ENCODE measurements around the gene GAB3.
"Not testable (repeated sequence)": the region's sequence is repeated elsewhere in the genome, so short reads cannot be mapped to it uniquely, and the experiment has no call there.

Gene GAB3

GRCh38 chrX:154641740-154642139, 109.1 kb downstream of the GAB3 start:
- H3K9ac ChIP-seq (ENCODE audit: low read length in 2 of 2); H3K27ac ChIP-seq (ENCODE audit: low read length); H3K36me3 ChIP-seq (ENCODE audit: control insufficient read depth in 2 of 2, insufficient read depth in 2 of 2, low read length in 2 of 2); H3K4me1 ChIP-seq (ENCODE audit: control insufficient read depth, insufficient read depth, low read length); H3K27me3 ChIP-seq (ENCODE audit: control insufficient read depth in 1 of 2, insufficient read depth in 2 of 2, low read length in 2 of 2); H3K4me3 ChIP-seq (ENCODE audit: low read length in 2 of 2); H3K9me3 ChIP-seq (ENCODE audit: control insufficient read depth in 2 of 2, low read length in 2 of 2): not testable (repeated sequence)

- not testable (repeated sequence) for H3K9ac ChIP-seq (ENCODE audit: low read length in 2 of 2); H3K27me3 ChIP-seq (ENCODE audit: control insufficient read depth in 1 of 2, insufficient read depth in 2 of 2, low read length in 2 of 2); H3K4me1 ChIP-seq (ENCODE audit: control insufficient read depth, insufficient read depth, low read length); H3K27ac ChIP-seq (ENCODE audit: low read length); H3K36me3 ChIP-seq (ENCODE audit: control insufficient read depth in 2 of 2, insufficient read depth in 2 of 2, low read length in 2 of 2); H3K4me3 ChIP-seq (ENCODE audit: low read length in 2 of 2); H3K9me3 ChIP-seq (ENCODE audit: control insufficient read depth in 2 of 2, low read length in 2 of 2)
Measured at GRCh38 chrX:154633661-154634060, 117.2 kb downstream of the GAB3 start.

GRCh38 chrX:154630949-154631348, 119.9 kb downstream of the GAB3 start:
- not testable (repeated sequence) for H3K9me3 ChIP-seq (ENCODE audit: control insufficient read depth in 2 of 2, low read length in 2 of 2); H3K27me3 ChIP-seq (ENCODE audit: control insufficient read depth in 1 of 2, insufficient read depth in 2 of 2, low read length in 2 of 2); H3K9ac ChIP-seq (ENCODE audit: low read length in 2 of 2); H3K36me3 ChIP-seq (ENCODE audit: control insufficient read depth in 2 of 2, insufficient read depth in 2 of 2, low read length in 2 of 2); H3K4me3 ChIP-seq (ENCODE audit: low read length in 2 of 2); H3K4me1 ChIP-seq (ENCODE audit: control insufficient read depth, insufficient read depth, low read length); H3K27ac ChIP-seq (ENCODE audit: low read length)

- H3K27me3 ChIP-seq (ENCODE audit: control insufficient read depth in 1 of 2, insufficient read depth in 2 of 2, low read length in 2 of 2); H3K4me3 ChIP-seq (ENCODE audit: low read length in 2 of 2); H3K9me3 ChIP-seq (ENCODE audit: control insufficient read depth in 2 of 2, low read length in 2 of 2); H3K9ac ChIP-seq (ENCODE audit: low read length in 2 of 2); H3K4me1 ChIP-seq (ENCODE audit: control insufficient read depth, insufficient read depth, low read length); H3K36me3 ChIP-seq (ENCODE audit: control insufficient read depth in 2 of 2, insufficient read depth in 2 of 2, low read length in 2 of 2); H3K27ac ChIP-seq (ENCODE audit: low read length): not testable (repeated sequence)
Measured at GRCh38 chrX:154628960-154629359, 121.9 kb downstream of the GAB3 start.
